Common myeloid progenitor, CD34-positive (primary cell): ENCODE measurements around the gene UNC119B.

ENCODE experiments used
- CTCF ChIA-PET: fragments of 350-600 bp; sonication (Branson Sonifier 250); formaldehyde crosslinking; loops from one replicate; lab custom pipeline; 2021; ENCODE audit warnings: antibody characterized with exemption; lab: Charles Lee
- POLR2A ChIA-PET: fragments of 350-600 bp; sonication (Branson Sonifier 250); formaldehyde crosslinking; loops from one replicate; lab custom pipeline; 2021; ENCODE audit warnings: antibody characterized with exemption; lab: Charles Lee
- DNase-seq, 3 donors: peaks; one replicate each; pipeline versions ENCODE4 v3.0.0 to v3.0.0-alpha.2; 2013
- H3K27ac ChIP-seq, 2 experiments: 1 replicate in 1 of 2; 2 replicates in 1 of 2; pipeline ENCODE4 v1.7.0; 2013; ENCODE audit warnings: inconsistent platforms in 2 of 2, low read length in 2 of 2, mild to moderate bottlenecking in 2 of 2, low read depth in 1 of 2, moderate library complexity in 1 of 2; ENCODE audit not compliant: severe bottlenecking in 2 of 2, insufficient read depth in 1 of 2, poor library complexity in 1 of 2
- H3K27me3 ChIP-seq, 5 experiments: replicated peaks in 2 of 5; 1 replicate in 3 of 5; 2 replicates in 2 of 5; pipeline versions ENCODE4 v1.6.1 to v1.7.0; 2013; ENCODE audit warnings: low read length in 4 of 5, mild to moderate bottlenecking in 2 of 5, moderate library complexity in 2 of 5, inconsistent platforms in 1 of 5; ENCODE audit not compliant: insufficient read depth in 5 of 5, control insufficient read depth in 4 of 5
- H3K36me3 ChIP-seq, 4 experiments: 1 replicate in 2 of 4; 2 replicates in 2 of 4; pipeline versions ENCODE4 v1.6.1 to v1.7.0; 2013; ENCODE audit warnings: low read length in 3 of 4, control low read depth in 1 of 4, mild to moderate bottlenecking in 1 of 4; ENCODE audit not compliant: control insufficient read depth in 4 of 4, insufficient read depth in 4 of 4
- H3K4me1 ChIP-seq, 4 experiments: 1 replicate in 3 of 4; 2 replicates in 1 of 4; pipeline versions ENCODE4 v1.6.1 to v1.7.1; 2013; ENCODE audit warnings: low read length in 3 of 4, mild to moderate bottlenecking in 3 of 4, control low read depth in 1 of 4, inconsistent platforms in 1 of 4, moderate library complexity in 1 of 4; ENCODE audit not compliant: control insufficient read depth in 4 of 4, insufficient read depth in 4 of 4; ENCODE audit errors: control extremely low read depth in 1 of 4
- H3K4me3 ChIP-seq, 7 experiments: 1 replicate in 4 of 7; 2 replicates in 3 of 7; pipeline versions ENCODE4 v1.5.1 to v1.7.0; 2013; ENCODE audit warnings: mild to moderate bottlenecking in 7 of 7, low read length in 6 of 7, moderate library complexity in 6 of 7, inconsistent platforms in 2 of 7, low read depth in 2 of 7, control low read depth in 1 of 7; ENCODE audit not compliant: insufficient read depth in 4 of 7, control insufficient read depth in 1 of 7; ENCODE audit errors: extremely low read depth in 1 of 7
- H3K9me3 ChIP-seq, 5 experiments: 1 replicate in 4 of 5; 2 replicates in 1 of 5; pipeline versions ENCODE4 v1.6.1 to v1.7.1; 2013; ENCODE audit warnings: low read length in 4 of 5, mild to moderate bottlenecking in 2 of 5, inconsistent platforms in 1 of 5, low read depth in 1 of 5, moderate library complexity in 1 of 5; ENCODE audit not compliant: control insufficient read depth in 4 of 5, insufficient read depth in 2 of 5; ENCODE audit errors: control extremely low read depth in 1 of 5
- WGBS: methylation state at CpG from one replicate; pipeline ENCODE4 v1.1.5; 2013; ENCODE audit not compliant: insufficient coverage; 5-methylcytosine and 5-hydroxymethylcytosine counted together

The UNC119B gene

GRCh38 chr12:120712610-120713009 is 2.4 kb downstream of the UNC119B start:
- Histone ChIP-seq H3K4me1 (peaks cover 0 to 28% (median 20%) of the 10 kb centered on the region in 4 experiments), H3K27ac (no peak overlapping the region), H3K9me3 (no peaks in the 10 kb centered on the region), H3K36me3 (peaks cover 7 to 34% (median 25%) of the 10 kb centered on the region in 4 experiments), H3K4me3 (no peak overlapping the region), H3K27me3 (no peaks in the 10 kb centered on the region)
- no peak for DNase-seq
- ChIA-PET POLR2A (no interaction called here), CTCF (interaction anchor here (1.1 to 5.8 kb wide), 5 partner anchors 14 to 130 kb away, joined by 3 to 47 read pairs (median 11); partner anchors contain the start of gene POP5)
- 92% methylated on average over 4 of the region's 6 CpGs for WGBS

DNA sequence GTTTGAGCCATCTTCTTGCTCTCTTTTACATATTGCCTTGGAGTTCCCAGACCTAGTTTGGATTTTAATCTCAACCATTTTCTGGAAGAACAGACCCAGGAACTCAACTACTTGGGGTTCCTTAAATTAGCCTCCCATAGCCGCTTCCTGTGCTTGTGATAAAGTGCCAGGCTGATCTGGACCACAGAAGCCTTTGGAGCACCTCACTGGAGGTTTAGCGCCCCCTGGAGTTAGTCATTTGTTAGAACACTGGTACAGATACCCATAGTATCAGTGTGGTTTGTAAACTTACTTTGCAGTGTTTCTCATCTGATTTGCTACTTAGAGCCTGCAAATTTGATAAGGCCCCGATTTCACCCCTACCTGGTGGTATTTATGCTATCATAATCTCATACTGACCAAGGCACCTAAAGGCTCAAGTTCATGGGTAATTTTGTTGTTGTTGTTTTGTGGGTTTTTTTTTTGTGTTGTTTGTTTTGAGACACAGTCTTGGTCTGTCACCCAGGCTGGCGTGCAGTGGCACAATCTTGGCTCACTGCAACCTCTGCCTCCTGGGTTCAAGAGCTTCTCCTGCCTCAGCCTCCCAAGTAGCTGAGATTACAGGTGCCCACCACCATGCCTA is 3.7 kb downstream of the UNC119B start:
- Histone ChIP-seq H3K27ac (no peak overlapping the region), H3K36me3 (peaks cover 7 to 44% (median 28%) of the 10 kb centered on the region in 4 experiments), H3K9me3 (no peaks in the 10 kb centered on the region), H3K27me3 (no peaks in the 10 kb centered on the region), H3K4me3 (no peak overlapping the region), H3K4me1 (peaks cover 3 to 38% (median 28%) of the 10 kb centered on the region in 4 experiments)
- DNase-seq: peak; percentile 86 to 92 (median 88)
- CTCF ChIA-PET: interaction anchor here (0.6 to 10.2 kb wide), 7 partner anchors 14 to 258 kb away, joined by 3 to 82 read pairs (median 4); partner anchors contain the start of gene POP5
- POLR2A ChIA-PET: no interaction called here
- 20% methylated on average over 2 of the region's 4 CpGs for WGBS

DNA sequence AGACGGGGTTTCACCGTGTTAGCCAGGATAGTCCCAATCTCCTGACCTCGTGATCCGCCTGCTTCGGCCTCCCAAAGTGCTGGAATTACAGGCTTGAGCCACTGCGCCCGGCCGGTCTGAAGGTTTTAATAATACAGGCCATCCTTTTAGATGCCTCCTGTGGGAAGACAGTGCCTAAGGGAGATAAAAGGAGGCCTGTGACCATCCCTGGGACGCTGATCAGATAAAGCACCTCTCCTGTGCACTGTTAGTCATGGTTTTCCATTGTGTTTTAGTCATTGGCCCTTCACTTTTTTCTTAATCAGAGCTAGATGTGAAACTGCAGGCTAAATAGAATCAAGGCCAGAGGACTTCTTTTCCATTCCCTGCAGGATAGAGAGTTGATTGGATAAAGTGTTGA is 7.8 kb downstream of the UNC119B start:
- 95% methylated on average over 7 of the region's 9 CpGs for WGBS

DNA sequence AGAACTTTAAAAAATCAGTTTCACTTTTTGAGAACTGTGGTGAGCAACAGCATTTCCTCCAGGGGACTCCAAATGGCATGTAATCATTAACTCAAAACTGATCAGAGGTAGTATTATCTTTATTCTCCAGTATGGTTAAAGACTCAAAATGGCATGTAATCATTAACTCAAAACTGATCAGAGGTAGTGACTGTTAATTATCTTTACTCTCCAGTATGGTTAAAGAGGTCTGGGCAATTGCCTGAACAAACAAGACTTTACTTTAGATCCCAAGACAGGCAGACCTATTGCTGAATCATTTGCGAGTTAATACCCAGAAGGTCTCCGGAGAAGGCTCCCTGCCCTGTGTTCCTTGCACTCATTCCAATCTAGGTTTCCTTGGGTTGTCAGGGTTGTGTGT is 8.8 kb downstream of the UNC119B start:
- peaks cover 33 to 61% (median 48%) of the 10 kb centered on the region in 4 experiments for H3K4me1 ChIP-seq
- 82% methylated on average over 2 of the region's 2 CpGs for WGBS
- peaks cover 11 to 75% (median 33%) of the 10 kb centered on the region in 4 experiments for H3K36me3 ChIP-seq
- no peaks in the 10 kb centered on the region for H3K9me3 ChIP-seq
- ChIA-PET CTCF (interaction anchor here (1.2 to 10.2 kb wide), 3 partner anchors 8 to 72 kb away, joined by 4 to 82 read pairs (median 18); partner anchors contain the start of gene UNC119B), POLR2A (no interaction called here)
- no peaks in the 10 kb centered on the region for H3K27me3 ChIP-seq
- DNase-seq: no peak
- H3K4me3 ChIP-seq: peak overlapping the region in 2 of 7 experiments; percentile 4 to 34
- no peak overlapping the region for H3K27ac ChIP-seq

More for the DNA sequence above, 7.8 kb downstream of the UNC119B start:
- peaks cover 33 to 57% (median 47%) of the 10 kb centered on the region in 4 experiments for H3K4me1 ChIP-seq
- no peak for DNase-seq
- POLR2A ChIA-PET: no interaction called here
- CTCF ChIA-PET: interaction anchor here (0.6 to 10.2 kb wide), 4 partner anchors 26 to 136 kb away, joined by 3 to 82 read pairs (median 3); no protein-coding TSS in a partner anchor
- H3K4me3 ChIP-seq: no peak overlapping the region
- no peaks in the 10 kb centered on the region for H3K9me3 ChIP-seq
- H3K36me3 ChIP-seq: peaks cover 15 to 81% (median 34%) of the 10 kb centered on the region in 4 experiments
- no peak overlapping the region for H3K27ac ChIP-seq
- H3K27me3 ChIP-seq: no peaks in the 10 kb centered on the region

DNA sequence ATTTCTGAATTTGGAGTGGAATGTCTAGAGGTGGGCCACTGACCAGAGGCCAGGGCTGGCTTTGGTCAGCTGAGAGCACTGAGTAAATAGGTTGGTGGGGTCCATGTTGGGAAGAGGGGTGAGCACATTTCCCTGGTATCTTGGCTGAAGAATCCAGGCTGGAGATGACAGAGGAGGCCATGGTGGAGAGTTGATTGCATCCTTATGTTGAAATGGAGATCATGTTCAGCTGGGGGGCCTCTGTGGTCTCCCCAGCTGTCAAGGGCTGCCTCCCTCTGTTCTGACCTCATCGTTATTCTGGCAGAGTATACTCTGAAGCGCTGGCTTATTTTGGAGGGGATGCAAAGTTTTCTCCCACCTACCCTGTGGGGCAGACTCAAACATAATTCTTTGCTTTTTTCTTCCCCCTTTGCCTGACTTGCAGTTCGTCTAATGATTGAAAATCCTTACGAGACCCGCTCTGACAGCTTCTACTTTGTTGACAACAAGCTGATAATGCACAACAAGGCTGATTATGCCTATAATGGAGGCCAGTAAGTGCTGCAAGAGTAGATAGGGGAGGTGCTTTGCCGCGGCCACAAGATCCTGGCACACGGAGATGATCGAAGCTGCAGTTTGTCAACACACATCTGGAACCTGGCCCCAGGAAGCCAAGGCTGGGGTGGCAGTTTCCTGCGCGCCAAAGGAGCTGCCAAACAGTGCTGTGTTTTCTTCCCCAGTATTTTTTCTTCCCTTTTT is 9.4 kb downstream of the UNC119B start:
- H3K36me3 ChIP-seq: peaks cover 11 to 75% (median 31%) of the 10 kb centered on the region in 4 experiments
- H3K27me3 ChIP-seq: no peaks in the 10 kb centered on the region
- ChIA-PET CTCF (interaction anchor here (0.9 to 10.2 kb wide), 7 partner anchors 8 to 252 kb away, joined by 3 to 82 read pairs (median 4); partner anchors contain the start of genes POP5 and UNC119B), POLR2A (interaction anchor here (1.4 kb wide), 1 partner anchor 33 kb away, joined by 3 read pairs; the partner anchor contains the start of gene MLEC)
- WGBS: 21% methylated on average over 6 of the region's 11 CpGs
- H3K27ac ChIP-seq: peak overlapping the region in 1 of 2 experiments; percentile 74
- H3K4me1 ChIP-seq: peaks cover 33 to 61% (median 50%) of the 10 kb centered on the region in 4 experiments
- DNase-seq: peak in 2 of 3 donors; percentile 53 to 66
- H3K4me3 ChIP-seq: peak overlapping the region in 2 of 7 experiments; percentile 1 to 4
- no peaks in the 10 kb centered on the region for H3K9me3 ChIP-seq

DNA sequence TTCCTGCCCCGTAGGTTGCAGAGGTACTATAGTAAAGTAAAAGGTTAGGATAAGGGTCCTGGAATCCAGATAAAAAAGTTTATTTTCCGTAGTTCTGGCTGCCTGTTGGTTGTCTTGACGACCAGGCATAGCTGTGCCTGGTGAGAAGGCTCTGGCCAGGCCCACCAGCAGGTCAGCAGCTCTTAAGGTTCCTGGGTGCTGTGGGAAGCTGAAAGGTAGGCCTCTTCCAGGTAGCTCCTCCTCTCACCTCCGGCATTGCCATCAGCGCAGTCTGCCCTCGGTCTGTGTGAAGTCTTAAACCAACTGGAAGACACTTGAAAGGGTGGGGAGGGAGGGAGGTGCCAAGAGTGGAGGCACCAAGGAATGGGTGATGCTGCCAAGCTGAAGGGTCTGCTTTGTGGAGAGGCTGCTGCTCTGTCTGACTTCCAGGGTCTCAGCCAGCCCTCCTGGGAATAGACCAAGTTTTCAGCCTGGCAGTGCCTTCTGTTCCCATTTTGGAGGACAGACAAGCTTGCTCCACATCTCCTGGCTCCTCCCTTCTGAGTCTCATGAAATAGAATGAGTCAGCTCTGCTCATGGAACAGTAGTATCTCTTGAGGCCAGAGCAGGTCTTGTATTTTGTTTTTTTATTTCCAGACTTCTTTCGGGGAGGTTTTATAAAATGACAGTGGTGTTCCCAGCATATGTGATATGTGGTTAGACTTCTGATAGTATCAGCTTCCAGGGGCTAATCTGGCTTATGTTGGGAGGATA is 10.2 kb downstream of the UNC119B start:
- peaks cover 33 to 69% (median 57%) of the 10 kb centered on the region in 4 experiments for H3K4me1 ChIP-seq
- DNase-seq: peak; percentile 44 to 82 (median 76)
- CTCF ChIA-PET: interaction anchor here (0.6 to 10.2 kb wide), 11 partner anchors 9 to 252 kb away, joined by 3 to 82 read pairs (median 3); partner anchors contain the start of genes POP5 and UNC119B
- no peaks in the 10 kb centered on the region for H3K27me3 ChIP-seq
- 4% methylated on average over 3 of the region's 7 CpGs for whole genome bisulfite sequencing
- POLR2A ChIA-PET: interaction anchor here (1.4 kb wide), 1 partner anchor 34 kb away, joined by 3 read pairs; the partner anchor contains the start of gene MLEC
- no peaks in the 10 kb centered on the region for H3K9me3 ChIP-seq
- peaks cover 8 to 70% (median 28%) of the 10 kb centered on the region in 4 experiments for H3K36me3 ChIP-seq
- H3K27ac ChIP-seq: peak overlapping the region in 1 of 2 experiments; percentile 74
- peak overlapping the region in 3 of 7 experiments; percentile 13 to 36 (median 14) for H3K4me3 ChIP-seq
